ENCODE data around the gene TXNDC12. TPM values are rescaled to one million over a fixed set of nuclear protein-coding genes. Genes with fewer than 3 reads are reported as not detected.

The TXNDC12 gene
- total and polyA plus RNA-seq, 9 of the 15 experiments (the other 6 are each of a cell fraction or from before 2014, with no cell fraction given) = 17.0 to 60.8 (median 37.8) TPM

GRCh38 chr1:52033190-52034049, 21.6 kb downstream of the TXNDC12 start, which contains the start of gene KTI12 (continued):
- TF ChIP-seq, protein P1, sequence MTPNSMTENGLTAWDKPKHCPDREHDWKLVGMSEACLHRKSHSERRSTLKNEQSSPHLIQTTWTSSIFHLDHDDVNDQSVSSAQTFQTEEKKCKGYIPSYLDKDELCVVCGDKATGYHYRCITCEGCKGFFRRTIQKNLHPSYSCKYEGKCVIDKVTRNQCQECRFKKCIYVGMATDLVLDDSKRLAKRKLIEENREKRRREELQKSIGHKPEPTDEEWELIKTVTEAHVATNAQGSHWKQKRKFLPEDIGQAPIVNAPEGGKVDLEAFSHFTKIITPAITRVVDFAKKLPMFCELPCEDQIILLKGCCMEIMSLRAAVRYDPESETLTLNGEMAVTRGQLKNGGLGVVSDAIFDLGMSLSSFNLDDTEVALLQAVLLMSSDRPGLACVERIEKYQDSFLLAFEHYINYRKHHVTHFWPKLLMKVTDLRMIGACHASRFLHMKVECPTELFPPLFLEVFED (CRISPR knock-in tag; conservative IDR thresholded peaks at IDR 0.05) = no peak
- TF ChIP-seq PML (IDR thresholded peaks at IDR 0.05; ENCODE audit: low read length) (peak; percentile 76; the same call in 1 of the 2 replicates), HSF4 (CRISPR knock-in tag; IDR thresholded peaks at IDR 0.05; ENCODE audit: borderline replicate concordance) (no peak), FOSL1 (tag; conservative IDR thresholded peaks at IDR 0.05) (peak; percentile 4; the same call in 1 of the 2 replicates), USF1 (CRISPR knock-in tag; IDR thresholded peaks at IDR 0.05) (no peak), ZNF12 (CRISPR knock-in tag; IDR thresholded peaks at IDR 0.05) (peak; percentile 85), BCOR (IDR thresholded peaks at IDR 0.05) (no peak; the same call in 1 of the 2 replicates), MCM7 (IDR thresholded peaks at IDR 0.05) (no peak), ZNF592 (IDR thresholded peaks at IDR 0.05) (0 out of 2 replicates have a peak, but pooled peaks have one; percentile 0), MBD2 (IDR thresholded peaks at IDR 0.05; ENCODE audit: borderline replicate concordance, low read depth) (peak; percentile 49; the same call in 1 of the 2 replicates), ZFPM2 (CRISPR knock-in tag; IDR thresholded peaks at IDR 0.05) (no peak), CUX1 (CRISPR knock-in tag; IDR thresholded peaks at IDR 0.05) (no peak), CTBP1 (IDR thresholded peaks at IDR 0.05; ENCODE audit: borderline replicate concordance) (peak; percentile 60; the same call in 1 of the 2 replicates), RBM17 (IDR thresholded peaks at IDR 0.05; ENCODE audit: borderline replicate concordance, low read depth, low read length) (no peak), SMAD3 (CRISPR knock-in tag; conservative IDR thresholded peaks at IDR 0.05) (0 out of 2 replicates have a peak, but pooled peaks have one; percentile 36), DDX20 (tag; IDR thresholded peaks at IDR 0.05; ENCODE audit: low read depth) (no peak)
